Measurements from ENCODE around the gene ANK2. TPM values are rescaled to one million over a fixed set of nuclear protein-coding genes. Genes with fewer than 3 reads are reported as not detected.

Gene ANK2
- total RNA-seq = 0.94 TPM

DNA sequence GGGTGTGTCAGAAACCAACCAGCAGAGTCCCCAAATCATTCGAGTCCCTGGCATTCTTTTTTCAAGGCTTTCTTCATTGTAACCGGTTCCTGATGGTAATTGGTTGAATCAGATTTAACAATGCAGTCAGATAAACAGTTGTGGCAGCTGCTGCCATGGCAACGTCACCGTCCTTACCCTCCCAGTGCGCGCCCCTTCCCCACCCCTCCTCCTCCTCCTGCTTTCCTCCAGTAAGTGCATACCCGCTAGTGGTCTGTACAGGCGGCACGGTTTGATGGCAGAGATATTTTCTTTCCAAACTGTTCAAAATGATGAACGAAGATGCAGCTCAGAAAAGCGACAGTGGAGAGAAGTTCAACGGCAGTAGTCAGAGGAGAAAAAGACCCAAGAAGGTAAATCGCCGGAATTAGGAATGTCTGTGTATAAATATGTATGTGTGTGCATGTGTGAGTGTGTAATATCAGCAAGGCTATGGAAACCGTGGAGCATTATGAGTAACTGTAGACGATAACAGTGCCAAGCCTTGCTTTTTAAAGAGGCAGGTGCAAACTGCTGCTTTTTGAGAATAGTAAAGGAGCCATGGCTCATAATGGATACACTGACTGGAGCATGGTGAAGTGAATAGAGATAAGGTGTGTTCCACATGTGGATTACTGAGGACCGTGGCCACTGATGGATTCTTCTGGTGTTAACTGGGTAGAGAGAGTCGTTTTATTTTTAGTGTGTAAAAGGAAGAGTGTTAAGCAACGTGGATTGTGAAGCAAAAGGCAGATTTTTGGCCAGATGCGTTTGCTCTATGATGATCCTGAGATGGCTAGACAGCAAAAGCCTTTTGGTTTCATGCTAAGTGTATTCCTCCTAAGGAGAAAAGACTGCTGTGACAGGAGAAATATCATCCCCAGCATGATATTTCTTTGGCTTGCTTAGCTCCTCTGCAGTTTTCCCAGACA is at the start of gene ANK2:
Gene ANK2 (plus strand): TSS at position 233 of the 950 bp plus-strand sequence. CDS start 76 bp downstream, at position 309.
- Histone ChIP-seq H3K4me1 (ENCODE audit: insufficient read depth, low read length) (no peaks in the 10 kb centered on the region), H3K9me3 (ENCODE audit: low read depth, low read length) (no peaks in the 10 kb centered on the region), H3K4me3 (ENCODE audit: low read length) (no peak within 1 kb of the TSS), H3K27me3 (ENCODE audit: insufficient read depth, low read length) (no peaks in the 10 kb centered on the region)

DNA sequence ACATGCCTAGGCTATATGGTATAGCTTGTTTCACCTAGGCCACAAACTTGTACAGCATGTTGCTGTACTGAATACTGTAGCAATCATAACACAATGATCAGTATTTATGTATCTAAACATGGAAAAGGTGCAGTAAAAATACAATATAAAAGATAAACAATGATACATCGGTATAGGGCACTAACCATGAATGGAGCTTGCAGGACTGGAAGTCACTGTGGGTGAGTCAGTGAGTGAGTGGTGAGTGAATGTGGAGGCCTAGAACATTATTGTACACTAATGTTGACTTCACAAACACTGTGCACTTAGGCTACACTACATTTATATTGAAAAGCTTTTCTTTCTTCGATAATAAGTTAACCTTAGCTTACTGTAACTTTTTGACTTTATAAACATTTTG is 45.6 kb upstream of the ANK2 start:
- Histone ChIP-seq H3K9me3 (ENCODE audit: low read depth, low read length) (no peaks in the 10 kb centered on the region), H3K4me1 (ENCODE audit: insufficient read depth, low read length) (no peaks in the 10 kb centered on the region), H3K4me3 (ENCODE audit: low read length) (no peak overlapping the region), H3K27me3 (ENCODE audit: insufficient read depth, low read length) (no peaks in the 10 kb centered on the region)

- H3K27me3 ChIP-seq (ENCODE audit: insufficient read depth, low read length) = no peaks in the 10 kb centered on the region
These were observed 44.8 kb upstream of the ANK2 start for GRCh38 chr4:113004655-113005054.

DNA sequence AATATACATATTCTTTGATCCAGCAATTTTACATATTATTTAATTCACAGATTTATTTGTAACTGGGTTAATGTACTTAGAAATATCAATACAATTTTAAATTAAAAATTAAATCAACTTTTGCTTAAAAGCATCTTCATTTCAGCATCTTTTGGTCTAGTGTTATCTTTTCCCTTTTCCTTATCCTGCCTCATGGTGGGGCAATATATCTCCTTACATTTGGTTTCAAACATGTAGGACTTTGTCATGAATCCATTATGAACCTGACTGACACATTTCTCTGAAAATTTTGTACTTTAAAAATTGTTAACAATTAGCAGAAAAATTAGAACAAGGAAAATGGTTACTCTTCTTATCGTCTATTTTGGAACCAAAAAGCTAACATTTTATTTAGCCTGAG is 42.8 kb upstream of the ANK2 start:
- no peaks in the 10 kb centered on the region for H3K4me1 ChIP-seq (ENCODE audit: insufficient read depth, low read length)

More at GRCh38 chr4:113004655-113005054, 44.8 kb upstream of the ANK2 start:
- Histone ChIP-seq H3K4me1 (ENCODE audit: insufficient read depth, low read length) (no peaks in the 10 kb centered on the region), H3K9me3 (ENCODE audit: low read depth, low read length) (no peaks in the 10 kb centered on the region), H3K4me3 (ENCODE audit: low read length) (no peak overlapping the region)

DNA sequence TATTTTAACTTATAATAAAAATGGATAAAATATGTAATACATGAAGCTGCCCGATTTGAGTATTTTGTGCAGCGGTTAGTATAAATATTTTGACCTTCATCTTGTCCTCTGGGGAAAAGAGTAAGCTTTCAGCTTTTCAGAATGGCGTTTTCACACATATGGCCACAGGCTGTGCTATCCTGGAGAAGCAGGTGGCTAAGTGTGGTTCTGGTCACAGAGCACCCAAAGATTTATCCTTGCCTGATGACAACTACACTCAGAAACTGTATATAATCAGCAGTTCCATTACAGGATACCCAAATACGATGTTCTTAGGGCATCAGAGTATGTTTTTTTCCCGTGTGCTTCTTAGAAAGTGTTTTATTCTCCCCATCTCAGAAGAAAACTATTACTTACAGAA is 42.3 kb upstream of the ANK2 start:
- no peak overlapping the region for H3K4me3 ChIP-seq (ENCODE audit: low read length)
- no peaks in the 10 kb centered on the region for H3K4me1 ChIP-seq (ENCODE audit: insufficient read depth, low read length)
- H3K27me3 ChIP-seq (ENCODE audit: insufficient read depth, low read length) = no peaks in the 10 kb centered on the region
- H3K9me3 ChIP-seq (ENCODE audit: low read depth, low read length) = no peaks in the 10 kb centered on the region

More for the DNA sequence above, 42.8 kb upstream of the ANK2 start:
- no peaks in the 10 kb centered on the region for H3K27me3 ChIP-seq (ENCODE audit: insufficient read depth, low read length)
- no peak overlapping the region for H3K4me3 ChIP-seq (ENCODE audit: low read length)
- H3K9me3 ChIP-seq (ENCODE audit: low read depth, low read length) = no peaks in the 10 kb centered on the region

DNA sequence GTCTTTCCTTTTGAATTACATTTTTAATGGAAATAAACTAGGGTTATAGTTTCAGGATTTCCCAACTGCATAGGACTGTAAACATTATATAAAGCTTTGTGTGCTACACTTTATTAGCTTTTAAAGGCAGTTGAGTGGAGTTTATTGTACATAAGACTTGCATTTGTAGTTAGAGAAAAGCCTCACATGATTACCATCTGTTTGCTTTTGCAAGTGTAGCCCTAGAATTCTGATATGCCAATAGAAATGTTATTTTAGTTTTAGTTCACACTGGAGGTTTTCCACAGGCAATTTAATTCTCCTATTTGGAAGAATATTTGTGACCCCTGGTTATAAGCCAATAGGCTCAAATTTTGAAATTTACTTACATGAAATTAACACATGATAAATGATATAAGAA is 41.3 kb upstream of the ANK2 start:
- Histone ChIP-seq H3K9me3 (ENCODE audit: low read depth, low read length) (no peaks in the 10 kb centered on the region), H3K4me1 (ENCODE audit: insufficient read depth, low read length) (no peaks in the 10 kb centered on the region), H3K27me3 (ENCODE audit: insufficient read depth, low read length) (no peaks in the 10 kb centered on the region), H3K4me3 (ENCODE audit: low read length) (no peak overlapping the region)

GRCh38 chr4:113008716-113009115 is 40.7 kb upstream of the ANK2 start:
- no peaks in the 10 kb centered on the region for H3K9me3 ChIP-seq (ENCODE audit: low read depth, low read length)
- H3K27me3 ChIP-seq (ENCODE audit: insufficient read depth, low read length) = no peaks in the 10 kb centered on the region
- no peaks in the 10 kb centered on the region for H3K4me1 ChIP-seq (ENCODE audit: insufficient read depth, low read length)
- no peak overlapping the region for H3K4me3 ChIP-seq (ENCODE audit: low read length)

- no peaks in the 10 kb centered on the region for H3K9me3 ChIP-seq (ENCODE audit: low read depth, low read length)
- no peaks in the 10 kb centered on the region for H3K4me1 ChIP-seq (ENCODE audit: insufficient read depth, low read length)
- H3K4me3 ChIP-seq (ENCODE audit: low read length) = no peak overlapping the region
- H3K27me3 ChIP-seq (ENCODE audit: insufficient read depth, low read length) = no peaks in the 10 kb centered on the region
These were observed 40.0 kb upstream of the ANK2 start for GRCh38 chr4:113009461-113009860.

- H3K9me3 ChIP-seq (ENCODE audit: low read depth, low read length) = no peaks in the 10 kb centered on the region
- no peak overlapping the region for H3K4me3 ChIP-seq (ENCODE audit: low read length)
- no peaks in the 10 kb centered on the region for H3K27me3 ChIP-seq (ENCODE audit: insufficient read depth, low read length)
- no peaks in the 10 kb centered on the region for H3K4me1 ChIP-seq (ENCODE audit: insufficient read depth, low read length)
These were observed 37.2 kb upstream of the ANK2 start for GRCh38 chr4:113012122-113012725.

GRCh38 chr4:113012786-113013185 is 36.7 kb upstream of the ANK2 start:
- H3K4me1 ChIP-seq (ENCODE audit: insufficient read depth, low read length) = no peaks in the 10 kb centered on the region
- no peaks in the 10 kb centered on the region for H3K27me3 ChIP-seq (ENCODE audit: insufficient read depth, low read length)
- no peaks in the 10 kb centered on the region for H3K9me3 ChIP-seq (ENCODE audit: low read depth, low read length)
- no peak overlapping the region for H3K4me3 ChIP-seq (ENCODE audit: low read length)

GRCh38 chr4:113013751-113014150 is 35.7 kb upstream of the ANK2 start:
- H3K4me3 ChIP-seq (ENCODE audit: low read length) = no peak overlapping the region
- H3K9me3 ChIP-seq (ENCODE audit: low read depth, low read length) = no peaks in the 10 kb centered on the region
- no peaks in the 10 kb centered on the region for H3K27me3 ChIP-seq (ENCODE audit: insufficient read depth, low read length)
- no peaks in the 10 kb centered on the region for H3K4me1 ChIP-seq (ENCODE audit: insufficient read depth, low read length)

DNA sequence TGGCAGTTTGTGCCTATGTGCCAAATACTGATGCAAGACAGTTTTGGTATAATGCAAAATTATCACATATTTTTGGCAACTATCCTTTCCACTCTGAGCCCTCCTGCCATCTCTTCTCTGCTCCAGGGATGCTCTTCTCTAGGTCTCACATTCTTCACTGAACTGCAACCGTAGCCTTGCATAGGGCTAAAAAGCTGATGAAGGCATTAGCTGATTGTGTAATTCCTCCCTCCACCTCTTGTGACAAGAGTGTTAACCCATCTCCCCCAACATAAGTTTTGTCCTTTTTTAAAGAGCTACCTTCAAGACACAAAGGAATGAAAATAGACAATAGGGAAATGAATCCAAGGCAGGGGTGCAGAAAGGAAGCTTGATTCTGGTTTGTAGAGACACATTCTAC is 33.1 kb upstream of the ANK2 start:
- no peaks in the 10 kb centered on the region for H3K4me1 ChIP-seq (ENCODE audit: insufficient read depth, low read length)
- no peaks in the 10 kb centered on the region for H3K9me3 ChIP-seq (ENCODE audit: low read depth, low read length)
- no peaks in the 10 kb centered on the region for H3K27me3 ChIP-seq (ENCODE audit: insufficient read depth, low read length)
- H3K4me3 ChIP-seq (ENCODE audit: low read length) = no peak overlapping the region

- no peaks in the 10 kb centered on the region for H3K27me3 ChIP-seq (ENCODE audit: insufficient read depth, low read length)
- H3K9me3 ChIP-seq (ENCODE audit: low read depth, low read length) = no peaks in the 10 kb centered on the region
- H3K4me1 ChIP-seq (ENCODE audit: insufficient read depth, low read length) = no peaks in the 10 kb centered on the region
- H3K4me3 ChIP-seq (ENCODE audit: low read length) = no peak overlapping the region
These were observed 28.5 kb upstream of the ANK2 start for GRCh38 chr4:113020966-113021365.

DNA sequence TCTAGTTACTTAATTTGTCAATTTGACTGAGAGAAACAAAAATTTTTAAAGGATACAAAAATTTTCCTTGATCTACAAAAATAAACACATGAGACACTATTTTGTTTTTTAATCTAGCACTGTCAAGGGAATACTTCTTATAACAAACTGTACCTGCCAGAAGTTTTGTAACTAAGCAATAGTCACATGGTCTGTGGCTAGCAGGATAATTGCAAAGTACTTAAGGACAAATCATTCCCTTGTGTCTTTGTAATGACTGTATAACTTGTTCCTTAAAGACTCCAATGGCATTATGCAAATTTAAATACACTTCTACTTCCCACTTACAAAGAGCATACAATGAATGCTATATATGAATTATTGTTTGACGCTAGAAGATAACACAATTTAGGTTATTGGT is 25.1 kb upstream of the ANK2 start:
- H3K9me3 ChIP-seq (ENCODE audit: low read depth, low read length) = no peaks in the 10 kb centered on the region
- no peak overlapping the region for H3K4me3 ChIP-seq (ENCODE audit: low read length)
- no peaks in the 10 kb centered on the region for H3K4me1 ChIP-seq (ENCODE audit: insufficient read depth, low read length)
- H3K27me3 ChIP-seq (ENCODE audit: insufficient read depth, low read length) = no peaks in the 10 kb centered on the region

GRCh38 chr4:113025416-113025815 is 24.0 kb upstream of the ANK2 start:
- Histone ChIP-seq H3K4me1 (ENCODE audit: insufficient read depth, low read length) (no peaks in the 10 kb centered on the region), H3K27me3 (ENCODE audit: insufficient read depth, low read length) (no peaks in the 10 kb centered on the region), H3K9me3 (ENCODE audit: low read depth, low read length) (no peaks in the 10 kb centered on the region), H3K4me3 (ENCODE audit: low read length) (no peak overlapping the region)

Measured in mononuclear cell (primary cell).